Small intestine (tissue), 7 donors: ENCODE results near the gene ROBO2. TPM values are rescaled to one million over a fixed set of nuclear protein-coding genes. Genes with fewer than 3 reads are reported as not detected.

Experiments used
- DNase-seq, 2 donors: peaks; one replicate each; pipeline versions ENCODE4 v3.0.0 to v3.0.0-alpha.2; 2013
- FAIRE-seq: peaks from 2 replicates; lab custom pipeline; 2012; peaks lifted over from hg19 to GRCh38; lab: Jason Lieb, UNC
- H3K27ac ChIP-seq, 3 donors: one replicate each; pipeline ENCODE4 v1.5.1; 2013; ENCODE audit warnings: low read length in 2 of 3, mild to moderate bottlenecking in 2 of 3, control low read depth in 1 of 3, inconsistent platforms in 1 of 3, low read depth in 1 of 3, moderate library complexity in 1 of 3
- H3K27me3 ChIP-seq, 3 donors: one replicate each; pipeline ENCODE4 v1.6.1; 2013; ENCODE audit warnings: low read length in 3 of 3, inconsistent platforms in 1 of 3; ENCODE audit not compliant: control insufficient read depth in 3 of 3, insufficient read depth in 3 of 3
- H3K36me3 ChIP-seq, 3 donors: one replicate each; pipeline ENCODE4 v1.6.1; 2013; ENCODE audit warnings: low read length in 3 of 3, inconsistent platforms in 1 of 3, low read depth in 1 of 3, mild to moderate bottlenecking in 1 of 3, moderate library complexity in 1 of 3; ENCODE audit not compliant: control insufficient read depth in 3 of 3, insufficient read depth in 2 of 3
- H3K4me1 ChIP-seq, 3 donors: one replicate each; pipeline ENCODE4 v1.6.1; 2013; ENCODE audit warnings: low read length in 2 of 3, inconsistent platforms in 1 of 3, low read depth in 1 of 3, mild to moderate bottlenecking in 1 of 3, moderate library complexity in 1 of 3; ENCODE audit not compliant: control insufficient read depth in 3 of 3, insufficient read depth in 2 of 3
- H3K4me3 ChIP-seq, 3 donors: one replicate each; pipeline ENCODE4 v1.5.1; 2013; ENCODE audit warnings: low read length in 3 of 3, control low read depth in 1 of 3, inconsistent platforms in 1 of 3, low read depth in 1 of 3, mild to moderate bottlenecking in 1 of 3, moderate library complexity in 1 of 3
- H3K9me3 ChIP-seq, 2 donors: one replicate each; pipeline ENCODE4 v1.6.1; 2013; ENCODE audit warnings: low read depth in 1 of 2, low read length in 1 of 2; ENCODE audit not compliant: control insufficient read depth in 2 of 2, insufficient read depth in 1 of 2
- WGBS, 3 donors: extraction: QIAGEN DNeasy Blood & Tissue Kit; methylation state at CpG; one replicate each; pipeline ENCODE4 v1.1.7; 2013; 5-methylcytosine and 5-hydroxymethylcytosine counted together
- polyA plus RNA-seq, 4 donors: library from polyadenylated mRNA; stranded (reverse) in 3 of 4; unstranded in 1 of 4; fragments of 200-250 nt in 3 of 4; fragments of 120-200 nt in 1 of 4; gene quantifications; one replicate each; pipeline versions ENCODE4 v1.2.1 to v1.2.3, GENCODE V29; 2013
- donor health status: healthy with polysubstance abuse.
- donor health status: control.
- donor health status: control.
- donor health status: Bipolar disorder and iron deficiency.
- donor health status: healthy.

ROBO2 gene
- polyA plus RNA-seq, 4 donors, result under 0.01 to 19.9 (median 1.7) TPM; not detected in 1

DNA sequence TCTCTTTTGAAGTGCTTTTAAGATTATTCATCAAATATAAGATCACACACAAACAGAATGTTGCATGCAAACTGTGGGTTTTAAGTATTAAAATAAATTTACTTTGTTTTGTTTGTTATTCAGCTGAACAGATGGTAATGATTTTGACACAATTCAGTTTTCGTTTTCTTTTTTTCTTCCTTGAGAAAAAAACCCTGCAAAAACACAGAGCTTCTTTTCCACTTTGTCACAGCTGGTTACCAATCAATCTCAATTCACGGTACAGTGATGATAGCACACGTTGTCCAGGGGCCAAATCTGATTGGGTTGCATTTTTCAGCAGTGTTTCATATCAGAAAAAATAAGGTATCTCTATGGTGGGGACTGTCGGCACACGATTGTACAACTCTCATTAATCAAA, 473.6 kb downstream of the ROBO2 start:
- Histone ChIP-seq H3K36me3 (no peaks in the 10 kb centered on the region), H3K4me1 (no peaks in the 10 kb centered on the region), H3K4me3 (no peak overlapping the region), H3K27me3 (no peaks in the 10 kb centered on the region), H3K9me3 (no peaks in the 10 kb centered on the region), H3K27ac (no peak overlapping the region)
- 31 to 40% (median 37%) methylated on average over 5 of the region's 5 CpGs for WGBS, 3 donors
- FAIRE-seq (no peak), DNase-seq (no peak)

DNA sequence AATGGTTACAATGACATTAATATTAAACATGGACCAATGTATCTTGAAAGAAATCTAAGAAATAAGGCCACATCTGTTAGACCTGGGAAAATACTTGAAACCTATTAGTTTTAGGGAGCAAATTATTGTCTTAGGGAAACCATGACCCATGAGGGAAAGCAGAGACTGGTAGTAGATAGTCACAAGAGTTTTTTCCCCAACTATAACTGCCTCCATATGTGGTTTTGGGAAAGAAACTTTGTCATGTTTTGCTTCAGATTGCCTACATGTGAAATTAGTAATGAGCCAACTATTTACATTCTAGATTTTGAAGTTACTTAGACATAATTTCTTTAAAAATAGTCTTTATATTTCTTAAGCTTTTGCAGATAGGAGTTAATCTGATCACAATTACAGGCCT, 474.9 kb downstream of the ROBO2 start:
- H3K4me3 ChIP-seq, result no peak overlapping the region
- no peak for FAIRE-seq
- H3K36me3 ChIP-seq, result no peaks in the 10 kb centered on the region
- no peak overlapping the region for H3K27ac ChIP-seq
- no peaks in the 10 kb centered on the region for H3K27me3 ChIP-seq
- H3K4me1 ChIP-seq, result no peaks in the 10 kb centered on the region
- no peak for DNase-seq
- no peaks in the 10 kb centered on the region for H3K9me3 ChIP-seq

DNA sequence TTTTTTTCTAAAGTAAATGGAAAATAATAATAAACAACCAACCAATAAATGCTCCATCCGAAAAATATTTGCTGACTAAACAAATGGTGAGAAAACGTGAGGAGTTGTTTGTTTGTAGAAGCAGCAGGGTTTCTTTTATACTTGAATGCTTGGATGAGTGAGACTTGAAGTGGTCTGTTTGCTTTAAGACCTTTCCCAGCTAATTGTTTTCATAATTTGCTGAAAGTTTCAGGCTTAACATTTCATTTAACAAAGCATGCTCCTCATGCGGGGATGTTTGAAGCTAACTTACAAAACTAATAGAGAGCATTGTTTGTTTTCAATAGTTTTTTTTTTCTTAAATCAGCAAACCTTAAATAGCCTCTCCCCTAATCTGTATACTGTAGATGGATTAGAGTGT, 484.6 kb downstream of the ROBO2 start:
- Histone ChIP-seq H3K27me3 (no peaks in the 10 kb centered on the region), H3K9me3 (no peaks in the 10 kb centered on the region), H3K36me3 (no peaks in the 10 kb centered on the region), H3K4me3 (no peak overlapping the region), H3K4me1 (no peaks in the 10 kb centered on the region), H3K27ac (no peak overlapping the region)
- WGBS, 3 donors, result 51 to 68% (median 63%) methylated on average over 3 of the region's 3 CpGs
- FAIRE-seq, result no peak
- DNase-seq, result no peak

DNA sequence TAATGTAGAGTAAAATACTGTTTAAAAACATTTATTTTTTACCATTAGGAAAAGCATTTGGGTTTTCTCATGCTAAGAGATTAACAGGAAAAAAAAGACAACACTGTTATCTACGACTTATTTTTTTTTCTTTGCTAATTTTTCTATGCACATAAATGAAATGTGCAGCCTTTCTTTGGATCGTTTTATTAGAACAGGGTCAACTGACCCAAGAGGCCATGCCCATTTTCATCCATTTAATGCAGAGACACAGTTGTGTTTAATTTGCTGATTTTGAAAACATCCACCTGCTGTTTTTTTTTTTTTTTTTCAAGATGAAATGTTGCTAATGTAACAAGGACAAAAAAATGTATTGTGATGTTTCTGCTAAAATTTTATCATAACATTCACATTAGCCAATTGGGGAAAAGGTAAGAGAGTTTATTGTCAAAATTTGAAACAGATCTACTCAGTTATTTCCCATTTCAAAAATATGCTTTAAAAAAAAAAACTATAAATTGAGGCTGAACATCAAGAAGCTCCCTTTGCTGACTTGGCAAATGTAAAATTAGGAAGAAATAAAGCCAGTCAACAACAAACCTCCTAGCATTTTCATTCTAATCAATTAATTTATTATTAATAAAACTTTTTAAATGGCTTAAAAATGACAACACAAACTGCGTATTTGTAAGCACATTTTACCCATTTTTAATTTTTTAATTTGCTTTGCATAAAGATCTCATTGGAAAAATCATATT, 485.2 kb downstream of the ROBO2 start:
- Histone ChIP-seq H3K27ac (no peak overlapping the region), H3K27me3 (no peaks in the 10 kb centered on the region), H3K36me3 (no peaks in the 10 kb centered on the region), H3K4me3 (no peak overlapping the region), H3K4me1 (no peaks in the 10 kb centered on the region), H3K9me3 (no peaks in the 10 kb centered on the region)
- no peak for FAIRE-seq
- 67 to 74% (median 68%) methylated on average over 3 of the region's 3 CpGs for WGBS, 3 donors
- no peak for DNase-seq

DNA sequence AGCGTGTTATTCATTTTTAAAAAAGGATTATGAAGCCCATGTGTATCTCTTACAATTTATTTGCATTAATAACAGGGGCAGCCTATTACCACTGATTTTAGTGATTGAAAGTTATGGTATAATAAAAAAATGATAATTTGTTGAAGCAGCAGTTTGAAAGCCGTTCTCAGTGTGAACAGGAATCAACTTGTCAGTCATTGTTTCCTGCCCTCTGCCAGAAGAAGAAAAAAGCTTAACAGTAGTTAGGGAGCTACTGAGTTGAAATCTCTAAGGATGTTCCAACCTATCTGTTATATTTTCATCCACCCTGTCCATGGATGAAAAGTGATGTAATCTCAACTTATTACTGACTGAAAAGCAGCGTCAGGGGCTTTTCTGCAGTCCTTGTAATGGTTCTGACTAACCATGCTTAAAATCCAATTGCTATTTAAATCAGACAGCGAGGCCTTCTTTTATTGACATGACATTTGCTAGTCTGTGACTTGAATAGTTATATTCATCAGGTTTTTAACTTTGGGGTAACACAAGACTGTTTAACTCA, 486.7 kb downstream of the ROBO2 start:
- Histone ChIP-seq H3K36me3 (no peaks in the 10 kb centered on the region), H3K27ac (no peak overlapping the region)
- DNase-seq, result no peak

DNA sequence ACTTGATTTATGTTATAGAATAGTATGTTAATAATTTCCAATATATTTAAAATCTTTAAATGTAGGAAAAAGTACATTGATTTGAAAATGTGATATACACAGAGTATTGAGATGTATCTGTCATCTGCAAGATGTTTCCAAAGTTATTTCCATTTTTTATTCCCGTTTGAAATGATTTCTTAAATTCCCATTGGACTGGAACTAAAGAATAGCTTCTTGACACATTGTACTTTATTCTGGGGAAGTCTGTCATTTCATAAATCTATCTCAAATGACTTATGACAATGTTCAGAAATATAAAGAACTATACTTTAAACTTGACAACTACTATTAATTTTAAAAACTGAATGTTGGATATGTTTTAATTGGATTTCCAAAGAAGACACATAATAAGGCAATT, 489.6 kb downstream of the ROBO2 start:
- H3K4me3 ChIP-seq, result no peak overlapping the region
- FAIRE-seq, result no peak
- no peak overlapping the region for H3K27ac ChIP-seq
- no peaks in the 10 kb centered on the region for H3K36me3 ChIP-seq
- H3K27me3 ChIP-seq, result no peaks in the 10 kb centered on the region
- no peaks in the 10 kb centered on the region for H3K4me1 ChIP-seq
- WGBS, 3 donors, result 61 to 85% (median 66%) methylated on average over 1 of the region's 1 CpG
- no peak for DNase-seq
- no peaks in the 10 kb centered on the region for H3K9me3 ChIP-seq

More for the DNA sequence above, 486.7 kb downstream of the ROBO2 start:
- Histone ChIP-seq H3K4me3 (no peak overlapping the region), H3K4me1 (no peaks in the 10 kb centered on the region), H3K27me3 (no peaks in the 10 kb centered on the region), H3K9me3 (no peaks in the 10 kb centered on the region)
- 52 to 68% (median 55%) methylated on average over 4 of the region's 4 CpGs for WGBS, 3 donors
- FAIRE-seq, result no peak

DNA sequence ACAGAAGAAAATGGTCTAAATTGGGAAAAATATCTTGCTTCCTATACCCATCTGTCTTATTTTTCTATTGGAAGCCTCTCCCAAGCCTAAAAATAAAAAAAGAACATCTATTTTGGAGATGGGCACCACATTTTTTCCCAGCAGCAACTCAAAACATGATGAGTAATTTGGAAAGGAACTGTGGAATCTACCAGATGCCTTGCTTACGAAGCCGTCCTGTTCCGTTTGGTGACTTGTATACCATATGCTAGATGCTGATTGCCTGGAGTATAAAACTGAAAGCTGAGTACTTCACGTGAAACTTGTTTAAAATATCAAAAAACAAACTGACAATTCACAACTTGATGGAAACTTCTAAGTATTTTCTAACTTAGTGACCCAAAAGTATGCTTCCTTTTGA, 491.0 kb downstream of the ROBO2 start:
- no peaks in the 10 kb centered on the region for H3K4me1 ChIP-seq
- FAIRE-seq, result no peak
- H3K27ac ChIP-seq, result no peak overlapping the region
- H3K27me3 ChIP-seq, result no peaks in the 10 kb centered on the region
- no peaks in the 10 kb centered on the region for H3K36me3 ChIP-seq
- WGBS, 3 donors, result 72 to 82% (median 76%) methylated on average over 4 of the region's 4 CpGs
- DNase-seq, result no peak
- no peaks in the 10 kb centered on the region for H3K9me3 ChIP-seq
- no peak overlapping the region for H3K4me3 ChIP-seq

DNA sequence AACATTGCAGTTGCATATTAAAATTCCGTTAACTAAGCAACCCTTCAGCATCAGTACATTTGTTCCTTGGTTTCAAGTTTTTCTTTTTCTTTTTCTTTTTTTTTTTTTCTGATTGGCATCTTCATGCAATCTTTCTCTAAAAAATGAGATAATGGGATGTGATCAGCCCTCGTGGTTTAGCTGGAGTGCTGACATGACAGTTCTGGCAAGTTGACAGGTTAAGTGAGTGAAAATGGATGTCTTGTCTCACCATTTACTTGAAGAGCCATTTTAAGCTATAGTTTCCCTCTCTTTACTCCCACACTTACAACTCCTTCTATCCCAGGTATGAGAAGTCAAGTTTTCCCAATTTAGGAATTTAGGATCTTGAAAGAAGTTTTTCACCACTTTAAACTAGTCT, 495.2 kb downstream of the ROBO2 start:
- Histone ChIP-seq H3K27ac (no peak overlapping the region), H3K36me3 (no peaks in the 10 kb centered on the region), H3K4me1 (no peaks in the 10 kb centered on the region), H3K9me3 (no peaks in the 10 kb centered on the region), H3K4me3 (no peak overlapping the region), H3K27me3 (no peaks in the 10 kb centered on the region)
- 54 to 66% (median 60%) methylated on average over 2 of the region's 2 CpGs for WGBS, 3 donors
- no peak for FAIRE-seq
- DNase-seq, result no peak
